HG03439 (cell line): ENCODE data around the gene CHI3L1.

Source experiments
- ATAC-seq: cut with Tn5 transposase; IDR thresholded peaks from one replicate; pipeline ENCODE4 v1.9.1; 2021; ENCODE audit warnings: mild to moderate bottlenecking, moderate library complexity; ENCODE audit not compliant: unreplicated experiment

CHI3L1 gene

DNA sequence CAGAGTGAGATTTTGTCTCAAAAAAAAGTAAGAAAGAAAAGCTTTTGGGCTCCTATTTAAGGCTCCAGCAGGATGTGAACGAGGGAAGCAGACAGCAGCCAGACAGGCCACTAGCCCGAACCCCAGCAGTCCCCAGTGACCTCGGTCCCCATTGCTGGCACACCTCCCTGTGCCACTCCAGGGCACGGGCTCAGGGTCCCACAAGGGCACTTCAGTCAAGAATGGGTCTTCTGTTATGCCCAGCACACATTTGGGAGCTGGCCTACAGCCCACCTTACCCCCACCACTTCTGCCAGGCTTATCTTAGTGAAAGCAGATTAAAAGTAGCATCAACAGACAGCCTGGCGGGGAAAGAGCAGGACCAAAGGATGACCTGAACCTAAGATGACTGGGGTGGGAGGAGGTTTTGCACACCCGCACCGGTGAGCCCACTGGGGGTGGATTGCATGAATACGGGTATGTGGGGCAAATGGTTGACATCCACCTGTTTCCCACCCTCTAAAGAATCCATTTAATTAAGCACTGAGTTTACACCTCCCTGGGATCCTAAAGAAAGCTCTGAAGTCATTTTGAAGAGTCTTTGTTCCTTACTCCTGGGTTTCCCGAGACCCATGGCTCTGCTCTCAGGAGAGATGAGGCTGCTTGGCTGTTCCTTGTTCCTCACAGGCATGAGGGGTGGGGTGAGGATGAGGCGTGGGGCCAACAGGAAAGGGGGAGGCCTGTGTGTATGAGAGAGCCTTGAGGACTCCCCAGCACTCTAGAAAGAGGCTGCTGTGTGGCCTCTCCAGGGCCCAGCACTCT, 4.7 kb downstream of the CHI3L1 start:
- no peak for ATAC-seq

DNA sequence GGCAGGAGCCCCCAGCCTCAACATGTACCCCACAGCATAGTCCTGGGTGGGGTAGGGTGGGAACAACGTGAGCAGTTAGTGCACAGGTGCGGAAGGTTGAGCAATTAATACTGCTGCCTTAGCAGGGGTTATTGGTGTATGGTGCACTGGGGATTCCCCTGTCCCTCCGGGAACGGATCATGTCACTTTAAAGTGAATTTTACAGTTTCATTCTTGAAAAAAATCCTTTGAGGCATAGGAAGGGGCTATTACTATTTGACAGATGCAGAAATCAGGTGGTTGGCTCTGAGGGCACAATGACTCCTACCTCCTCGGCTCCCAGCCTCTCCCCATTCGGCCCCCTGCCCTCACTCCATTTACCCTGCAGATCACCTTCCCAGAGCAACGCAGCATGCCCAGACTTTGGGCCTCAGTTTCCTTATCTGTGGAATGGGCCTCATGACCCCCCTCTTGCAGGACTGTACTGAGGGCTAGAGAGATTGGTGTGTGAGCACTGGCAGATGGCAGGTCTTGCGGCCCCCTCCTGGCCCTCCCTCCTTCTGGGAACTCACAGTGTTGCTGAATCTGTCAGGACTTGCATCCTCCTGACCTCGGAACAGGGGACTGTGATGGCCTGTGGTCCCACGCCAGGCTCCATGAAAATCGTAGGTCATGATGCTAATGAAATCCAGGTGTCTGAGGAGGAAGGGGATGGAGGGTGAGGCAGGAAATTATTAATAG, 5.7 kb downstream of the CHI3L1 start:
- no peak for ATAC-seq

DNA sequence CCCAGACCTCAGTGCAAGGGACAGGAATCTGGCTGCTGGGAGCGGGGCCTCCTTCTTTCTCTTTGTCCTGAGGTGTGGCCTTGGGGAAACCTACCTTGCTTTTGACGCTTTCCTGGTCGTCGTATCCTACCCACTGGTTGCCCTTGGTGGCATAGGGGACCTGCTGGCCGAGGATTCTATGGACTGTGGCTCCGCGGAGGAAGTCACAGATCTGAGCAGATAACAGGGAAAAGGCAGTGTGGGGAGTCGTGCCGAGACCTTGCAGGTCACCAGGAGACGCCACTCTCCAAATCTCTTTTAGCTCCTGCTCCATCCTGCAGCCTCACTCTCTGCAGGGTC, 6.9 kb downstream of the CHI3L1 start:
- ATAC-seq: no peak

DNA sequence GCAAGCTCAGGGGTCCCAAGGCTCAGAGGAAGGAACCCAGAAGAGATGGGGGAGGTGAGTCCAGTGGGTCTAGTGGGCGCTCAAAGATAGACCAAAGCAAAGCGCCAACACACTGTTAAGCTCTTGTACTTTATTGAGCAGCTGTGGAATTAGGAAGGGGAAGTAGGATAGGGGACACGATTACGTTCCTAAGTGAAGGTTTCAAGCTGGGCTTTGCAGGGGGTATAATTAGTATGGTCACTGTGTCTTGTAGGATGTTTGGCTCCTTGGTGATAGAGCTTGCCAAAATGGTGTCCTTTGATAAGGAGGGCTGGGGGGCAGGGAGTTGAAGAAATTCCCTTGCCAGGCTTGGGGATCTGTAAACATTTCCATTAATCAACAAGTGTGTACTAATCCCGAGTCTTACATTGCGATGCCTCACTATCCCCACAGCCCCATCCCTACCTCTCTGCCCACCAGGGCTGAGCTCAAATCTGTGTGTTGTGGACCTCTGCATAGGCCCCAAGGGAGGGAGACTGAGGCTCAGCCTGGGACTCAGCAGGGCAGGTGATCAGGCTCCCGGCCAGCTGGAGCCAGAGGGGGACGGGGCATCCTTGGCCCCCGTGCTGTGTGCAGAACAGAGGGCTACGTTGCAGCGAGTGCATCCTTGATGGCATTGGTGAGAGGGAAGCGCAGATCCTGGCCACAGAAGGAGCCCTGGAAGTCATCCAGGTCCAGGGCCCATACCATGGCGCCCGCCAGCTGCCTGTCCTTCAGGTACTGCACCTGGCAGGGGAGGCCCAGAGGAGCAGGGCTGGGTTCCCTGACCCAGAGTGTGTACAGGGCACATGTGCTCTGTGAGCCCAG, 7.5 kb downstream of the CHI3L1 start:
- ATAC-seq: no peak

DNA sequence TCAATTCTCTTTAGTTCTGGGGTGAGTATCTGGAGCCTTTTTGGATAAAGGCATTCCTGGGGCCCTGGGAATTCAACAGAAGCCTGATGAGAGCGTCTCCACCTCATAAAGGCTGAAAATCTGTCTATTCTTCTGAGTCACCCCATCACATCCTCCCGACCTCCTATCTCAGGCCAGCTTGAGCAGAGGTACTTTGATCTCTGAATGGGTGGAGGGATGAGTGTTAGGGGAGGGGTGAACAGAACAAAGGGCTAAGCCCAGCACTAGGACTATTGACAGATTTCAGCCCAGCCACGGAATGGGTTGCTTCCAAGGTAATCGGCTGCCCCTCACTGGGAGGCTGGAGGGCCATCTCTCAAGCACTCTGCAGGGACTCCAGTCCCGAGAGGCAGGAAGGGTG, 8.4 kb downstream of the CHI3L1 start:
- ATAC-seq: no peak

DNA sequence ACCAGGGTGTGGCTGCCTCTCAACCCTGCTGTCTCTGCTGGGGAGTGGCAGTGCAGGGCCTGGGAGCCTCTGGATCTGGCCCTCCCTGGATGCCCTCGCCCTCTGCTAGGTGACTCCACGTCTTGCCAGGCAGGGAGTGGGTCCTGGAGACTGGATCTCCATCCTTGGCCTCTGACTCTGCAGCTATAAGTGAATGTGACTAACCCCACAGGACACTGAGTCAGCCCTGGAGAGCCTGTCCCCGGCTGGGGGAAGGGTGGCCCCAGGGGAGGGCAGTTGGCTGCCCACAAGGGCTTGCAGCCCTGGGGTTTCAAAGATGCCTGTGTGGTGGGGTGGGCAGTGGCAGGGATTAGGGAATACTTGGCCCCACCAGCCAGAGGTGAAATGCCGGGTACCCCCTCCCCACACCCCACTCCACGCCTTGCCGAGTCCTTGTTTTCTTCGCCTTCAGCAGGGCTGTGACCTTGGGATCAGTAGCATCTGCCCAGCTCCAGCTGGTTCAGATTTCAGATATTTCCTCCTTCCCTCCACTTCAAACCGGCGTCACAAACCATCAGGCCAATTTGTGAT, 8.9 kb downstream of the CHI3L1 start:
- ATAC-seq: no peak

DNA sequence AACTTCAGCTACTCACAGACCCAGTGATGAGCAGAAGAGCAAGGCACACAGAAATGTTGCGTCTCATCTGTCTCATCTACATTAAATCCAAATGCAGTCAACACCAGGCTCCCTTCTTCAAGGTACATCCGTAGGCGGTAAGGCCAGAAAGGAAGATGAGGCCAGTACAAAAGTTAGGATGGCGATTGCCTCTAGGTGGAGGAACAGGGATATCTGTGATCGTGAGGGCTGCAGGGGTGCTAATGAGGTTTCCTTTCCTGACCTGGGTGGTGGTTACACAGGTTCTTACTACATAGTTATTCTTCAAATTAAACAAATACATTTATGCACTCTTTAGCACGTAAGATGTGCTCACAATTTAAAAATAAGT, 9.5 kb downstream of the CHI3L1 start:
- no peak for ATAC-seq

DNA sequence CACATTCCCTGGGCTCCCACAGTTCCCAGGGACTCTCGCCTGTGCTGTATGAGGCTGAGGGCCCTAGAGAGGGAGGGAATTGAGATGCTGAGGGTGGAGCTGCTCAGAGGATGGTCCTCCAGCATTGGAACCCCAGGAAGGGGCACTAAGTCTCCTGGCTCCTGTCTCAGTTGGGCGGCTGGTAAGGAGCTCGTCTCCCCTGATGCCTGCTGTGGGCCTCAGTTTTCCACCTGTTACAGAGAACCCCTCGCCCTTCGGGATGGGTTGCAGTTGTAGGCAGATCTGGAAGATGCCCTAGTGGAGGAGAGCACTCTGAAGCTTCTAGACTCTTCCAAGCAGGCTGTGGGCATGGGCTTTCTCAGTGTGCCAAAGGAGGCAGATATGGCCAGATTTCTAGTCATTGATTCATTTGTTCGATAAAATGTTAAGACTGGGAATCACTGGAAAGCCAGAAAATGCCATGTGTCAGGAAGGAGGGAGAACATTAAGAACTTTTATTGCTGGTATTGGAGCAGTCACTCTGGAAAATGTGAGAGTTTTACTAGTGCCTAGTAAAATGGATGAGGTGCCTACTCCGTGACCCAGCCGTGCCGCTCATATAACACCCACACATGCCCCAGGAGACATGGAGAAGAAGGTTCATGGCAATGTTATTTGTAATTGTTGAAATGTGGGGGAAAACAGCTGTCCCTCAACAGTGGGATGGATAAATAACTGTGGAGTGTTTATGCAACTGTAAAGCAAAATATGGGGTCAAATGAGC, 10.1 kb downstream of the CHI3L1 start:
- no peak for ATAC-seq

DNA sequence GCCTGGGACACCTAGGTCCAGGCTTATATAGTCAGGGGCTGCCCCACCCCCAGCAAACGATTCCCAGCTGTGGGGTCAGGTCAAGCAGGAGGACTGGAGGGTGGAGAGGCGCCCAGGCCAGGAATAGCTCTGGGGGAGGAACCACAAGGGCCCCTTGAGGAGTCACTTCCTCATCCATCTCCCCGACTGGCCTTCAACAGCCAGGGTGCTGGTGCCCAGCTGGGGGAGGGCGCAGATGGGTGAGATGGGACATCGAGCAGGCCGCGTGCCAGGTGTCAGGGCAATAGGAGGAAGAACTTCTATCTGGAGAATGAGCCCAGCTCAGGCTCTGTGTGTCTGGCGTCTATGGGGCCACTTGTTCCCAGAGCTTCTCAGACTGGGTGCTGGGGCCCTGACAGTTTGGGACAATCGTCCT, 10.7 kb downstream of the CHI3L1 start:
- no peak for ATAC-seq

DNA sequence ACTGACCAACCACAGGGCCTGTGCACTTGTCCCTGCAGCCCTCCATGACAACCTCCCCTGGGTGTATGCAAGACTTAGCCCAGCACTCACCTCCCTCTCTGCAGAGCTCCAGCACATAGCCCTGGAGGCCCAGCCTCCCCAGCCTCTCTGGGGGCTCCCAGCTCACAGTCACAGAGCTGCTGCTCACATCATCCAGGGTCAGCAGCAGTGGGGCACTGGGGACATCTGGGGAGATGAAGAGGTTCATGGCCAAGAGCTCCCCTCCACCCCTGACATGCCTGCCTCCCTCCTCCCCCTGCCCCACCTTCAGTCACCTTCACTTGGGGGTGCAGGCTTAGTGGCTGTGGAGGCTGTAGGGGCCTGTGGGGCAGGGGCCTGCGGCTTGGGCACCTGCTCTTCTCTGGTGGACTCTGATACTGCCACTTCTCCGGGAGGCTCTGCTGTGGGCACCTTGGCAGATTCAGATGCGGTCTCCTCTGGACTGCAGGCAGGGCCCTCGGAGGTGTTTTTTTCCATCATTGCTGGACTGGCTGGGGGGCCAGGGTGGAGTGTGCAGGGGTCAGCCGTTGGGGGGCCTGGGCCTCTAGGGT, 11.2 kb downstream of the CHI3L1 start, which contains the start of gene MYBPH:
Gene MYBPH, minus strand, starts transcription at position 590 of the 590 bp plus-strand sequence. Its CDS starts 71 bp downstream, at position 519.
- no peak for ATAC-seq

DNA sequence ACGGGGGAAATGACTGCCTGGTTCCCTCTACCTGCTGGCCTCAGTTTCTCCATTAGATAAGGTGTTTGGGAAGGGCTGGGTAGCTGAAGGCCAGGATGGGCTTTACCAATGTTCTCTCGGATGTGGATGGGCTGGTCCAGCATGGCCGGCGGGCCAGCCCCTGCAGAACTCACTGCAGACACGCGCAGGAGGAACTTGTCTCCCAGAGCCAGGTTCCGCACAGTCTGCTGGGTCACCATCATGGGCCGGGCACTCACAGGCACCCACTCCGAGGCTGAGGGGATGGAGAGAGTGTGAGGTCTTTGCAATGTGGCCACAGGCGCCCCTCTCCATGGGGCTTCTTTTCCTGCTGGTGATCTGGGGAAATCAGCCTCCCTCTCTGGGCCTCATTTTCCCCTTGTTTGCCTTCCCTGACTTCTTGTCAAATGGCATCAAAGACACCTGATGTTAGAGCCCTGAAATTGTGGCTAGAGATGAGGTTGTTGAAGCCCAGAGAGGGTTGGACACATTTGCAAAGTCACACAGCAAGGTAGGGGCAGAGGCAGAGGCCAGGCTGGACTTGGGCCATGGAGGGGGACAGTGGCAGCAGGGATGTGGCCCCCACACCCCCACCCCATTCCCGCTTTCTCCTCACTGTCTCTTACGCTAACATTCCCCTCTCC, 12.0 kb downstream of the CHI3L1 start:
- no peak for ATAC-seq

DNA sequence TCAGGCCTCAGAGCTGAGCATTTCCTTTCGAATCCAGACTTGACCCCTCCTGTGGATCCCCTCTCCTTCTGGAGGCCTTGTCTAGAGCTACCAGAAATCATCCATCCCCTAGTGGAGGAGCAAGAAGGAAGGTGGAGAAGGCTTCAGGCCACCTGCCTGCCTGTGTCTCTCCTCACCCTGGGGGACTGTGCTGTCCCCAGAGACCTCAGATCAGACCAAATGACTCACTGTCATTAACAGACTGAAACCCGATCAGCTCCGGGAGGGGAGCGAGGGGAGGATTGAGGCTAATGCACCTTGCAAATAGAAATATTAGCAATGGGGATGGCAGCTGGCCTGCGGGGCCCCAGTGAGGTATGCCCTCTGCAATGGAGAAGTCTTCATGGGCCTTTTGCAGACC, 12.9 kb downstream of the CHI3L1 start:
- ATAC-seq: no peak

DNA sequence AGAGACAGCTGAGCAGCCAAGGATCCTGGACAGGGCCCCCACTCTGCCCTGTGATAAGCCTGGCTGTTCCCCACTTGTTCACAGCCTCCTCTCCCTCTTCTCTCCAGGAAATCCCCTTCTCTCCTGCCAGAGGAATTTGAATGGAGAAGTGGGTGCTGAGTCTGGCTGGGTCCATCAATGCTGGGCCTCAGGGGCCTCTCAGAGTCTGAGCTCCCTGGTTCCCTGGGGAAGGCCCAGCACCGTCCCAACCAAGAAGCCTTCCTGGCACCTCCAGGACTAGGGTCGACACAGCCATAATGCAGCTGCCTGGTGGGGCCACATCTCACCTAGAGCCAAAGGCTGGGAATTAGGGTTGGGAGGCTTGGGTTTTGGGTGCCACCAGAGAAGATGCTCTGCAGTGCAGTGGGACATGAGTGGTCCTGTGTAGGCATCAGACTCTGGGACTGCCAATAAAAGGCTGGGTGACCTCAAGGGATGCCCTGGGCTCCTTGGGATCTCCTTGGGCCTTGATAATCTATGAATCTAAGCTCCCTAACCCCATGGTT, 13.4 kb downstream of the CHI3L1 start:
- no peak for ATAC-seq

DNA sequence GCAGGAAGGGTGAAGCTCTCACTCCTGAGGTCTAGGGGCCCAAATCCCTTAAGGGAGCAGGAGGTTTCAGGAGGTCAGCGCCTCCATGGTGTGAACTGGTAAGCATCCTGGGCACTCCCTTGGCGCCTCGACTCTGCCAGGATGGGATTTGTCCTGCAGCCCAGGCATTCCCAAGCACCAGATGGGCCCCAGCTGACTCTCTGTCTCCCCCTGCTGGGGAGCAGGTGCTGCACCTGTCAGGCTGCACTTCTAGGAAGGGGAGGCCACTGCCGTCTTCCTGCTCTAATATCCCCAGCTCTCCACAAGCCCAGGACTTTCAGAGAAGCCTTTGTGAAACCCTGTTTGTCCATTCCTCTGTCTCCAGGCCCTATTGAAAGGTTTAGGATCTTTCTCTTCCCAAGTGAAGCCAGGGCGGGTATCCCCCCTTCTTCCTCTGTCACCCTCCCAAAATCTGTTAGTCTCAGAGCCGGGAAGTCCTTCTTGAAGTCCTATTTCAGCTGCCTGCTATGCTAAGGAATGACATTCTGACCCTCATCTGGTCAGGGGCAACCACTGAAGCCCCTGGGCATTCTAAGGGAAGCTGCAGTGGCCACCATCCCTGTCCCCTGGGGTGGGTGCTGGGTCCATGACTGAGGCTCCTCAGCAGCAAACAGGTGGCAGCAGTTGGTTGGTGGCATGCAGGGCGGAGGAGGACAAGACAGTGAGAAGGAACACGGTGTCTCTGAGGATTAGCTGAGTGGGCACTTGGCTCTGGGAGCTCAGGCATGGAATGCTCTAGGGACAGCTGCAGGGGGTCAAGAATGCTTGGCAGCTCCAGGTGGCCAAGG, 14.1 kb downstream of the CHI3L1 start:
- no peak for ATAC-seq

DNA sequence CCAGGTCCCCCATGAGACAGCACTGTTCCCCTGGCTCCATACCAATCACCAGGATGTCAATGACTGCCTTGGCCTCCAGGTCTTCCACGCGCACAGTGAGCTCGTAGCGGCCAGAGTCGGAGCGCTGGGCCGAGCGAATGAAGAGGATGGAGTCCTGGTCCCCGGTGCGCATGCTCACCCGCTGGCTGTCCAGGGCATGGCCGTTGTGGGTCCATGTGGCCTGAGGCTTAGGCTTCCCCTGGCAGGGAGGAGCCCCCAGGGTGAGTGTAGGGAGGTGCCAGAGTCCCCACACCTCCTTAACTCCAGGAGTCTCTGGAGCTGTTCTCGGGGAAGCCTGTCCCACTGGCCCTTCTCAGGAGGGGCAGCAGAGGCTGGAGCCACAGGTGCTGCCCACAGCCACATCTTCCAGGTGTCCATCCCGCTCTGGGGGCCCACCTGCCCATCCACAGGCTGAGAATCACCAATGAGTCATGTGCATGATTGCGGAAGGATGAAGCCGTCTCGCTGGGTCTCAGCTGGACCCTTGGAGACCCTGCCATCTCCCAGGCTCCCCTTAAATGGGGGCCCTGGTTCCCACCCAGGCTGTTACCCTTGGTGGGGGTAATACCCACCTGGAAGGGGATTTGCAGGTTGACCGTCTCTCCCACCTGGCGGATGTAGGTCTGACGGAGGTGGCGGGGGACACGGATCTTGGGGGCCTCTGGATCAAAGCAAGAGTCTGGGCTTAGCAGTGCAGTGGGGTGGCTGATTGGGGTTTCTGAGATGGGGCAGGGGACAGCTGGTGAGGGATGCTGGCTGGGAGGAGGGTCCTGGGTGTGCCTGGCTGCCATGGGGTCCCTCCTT, 14.9 kb downstream of the CHI3L1 start:
- no peak for ATAC-seq

DNA sequence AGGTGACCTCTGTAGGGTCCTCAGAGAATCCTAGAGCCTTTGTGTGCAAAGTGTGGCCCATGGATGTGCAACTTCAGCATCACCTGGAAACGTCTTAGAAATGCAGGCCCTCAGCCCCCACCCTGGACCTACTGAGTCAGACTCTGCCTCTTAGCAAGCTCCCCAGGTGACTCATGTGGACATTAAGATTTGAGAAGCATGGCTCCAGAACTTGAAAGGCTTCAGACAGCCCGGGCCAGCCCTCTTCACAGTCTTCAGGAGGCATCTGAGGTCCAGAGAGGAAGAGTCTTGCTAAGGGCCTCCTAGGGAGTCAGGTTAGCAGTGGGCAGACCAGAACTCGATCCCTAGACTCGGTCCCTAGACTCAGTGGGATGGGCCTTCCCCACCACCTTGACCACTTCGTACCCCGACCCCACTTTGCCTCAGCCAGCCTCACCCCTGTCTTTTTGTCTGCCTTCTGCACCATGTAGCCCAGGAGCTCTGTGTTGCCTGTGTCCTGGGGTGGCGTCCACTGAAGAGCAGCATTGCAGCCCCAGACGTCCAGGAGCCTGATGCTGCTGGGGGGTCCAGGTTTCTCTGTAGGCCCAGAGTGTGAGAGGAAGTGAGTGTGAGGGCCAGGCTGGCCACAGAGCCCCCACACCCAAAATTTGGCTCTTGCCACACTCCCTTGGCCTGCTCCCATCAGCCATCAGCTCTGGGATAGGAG, 15.7 kb downstream of the CHI3L1 start:
- no peak for ATAC-seq
